HG02852 (cell line): Measurements from ENCODE around the gene POU2F1.
A peak's percentile ranks its signal among the peaks of the same experiment; 100 is the strongest.
"Not testable (repeated sequence)": the region's sequence is repeated elsewhere in the genome, so short reads cannot be mapped to it uniquely, and the experiment has no call there.

Source experiments
- ATAC-seq: cut with Tn5 transposase; IDR thresholded peaks from one replicate; pipeline ENCODE4 v1.9.1; 2021; ENCODE audit warnings: mild to moderate bottlenecking, moderate library complexity; ENCODE audit not compliant: unreplicated experiment

Gene POU2F1

DNA sequence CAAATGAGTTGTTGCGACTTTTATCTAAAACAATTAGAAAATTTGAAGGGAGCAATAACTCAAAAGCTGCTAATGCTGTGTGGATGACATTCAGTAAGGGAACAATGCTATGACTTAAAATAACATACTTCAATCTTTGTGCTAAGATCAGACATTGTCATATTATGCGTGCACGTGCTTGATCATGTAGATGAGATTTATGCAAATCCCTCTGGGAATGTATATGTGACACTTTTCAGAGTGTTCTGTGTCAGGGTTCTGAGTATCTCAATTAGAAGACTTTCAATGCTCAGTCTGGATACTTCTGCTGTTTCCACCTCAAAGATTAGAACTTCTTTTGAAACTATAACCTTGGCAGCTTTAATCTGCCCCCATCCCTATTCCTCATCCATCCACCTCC, 18.6 kb upstream of the POU2F1 start:
- no peak for ATAC-seq

DNA sequence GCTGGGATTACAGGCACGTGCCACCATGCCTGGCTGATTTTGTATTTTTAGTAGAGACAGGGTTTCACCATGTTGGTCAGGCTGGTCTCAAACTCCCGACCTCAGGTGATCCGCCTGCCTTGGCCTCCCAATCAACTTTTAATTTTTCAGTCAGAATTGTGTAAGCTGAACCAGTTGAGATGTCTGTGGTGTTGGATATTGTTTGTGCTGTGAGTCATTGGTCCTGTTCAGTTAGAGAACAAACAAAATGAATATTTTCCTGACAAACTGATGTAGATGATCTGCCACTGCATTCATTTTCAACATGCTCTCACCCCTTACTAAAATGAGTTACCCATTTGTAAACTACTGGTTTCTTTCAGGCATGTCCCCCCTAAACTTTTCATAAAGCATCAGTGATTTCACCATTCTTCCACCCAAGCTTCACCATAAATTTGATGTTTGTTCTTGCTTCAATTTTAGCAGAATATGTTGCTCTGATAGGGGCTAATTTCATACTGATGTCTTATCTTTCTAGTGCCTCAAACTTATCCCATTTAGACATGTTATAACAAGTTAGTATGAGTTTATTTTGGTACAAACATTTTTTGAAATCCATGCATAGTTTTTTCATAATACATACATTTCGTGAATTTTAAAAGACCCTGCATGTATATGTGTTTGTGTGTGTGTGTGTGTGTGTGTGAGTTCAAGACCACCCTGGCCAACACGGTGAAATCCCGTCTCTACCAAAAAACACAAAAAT, 15.2 kb upstream of the POU2F1 start:
- not testable (repeated sequence) for ATAC-seq

DNA sequence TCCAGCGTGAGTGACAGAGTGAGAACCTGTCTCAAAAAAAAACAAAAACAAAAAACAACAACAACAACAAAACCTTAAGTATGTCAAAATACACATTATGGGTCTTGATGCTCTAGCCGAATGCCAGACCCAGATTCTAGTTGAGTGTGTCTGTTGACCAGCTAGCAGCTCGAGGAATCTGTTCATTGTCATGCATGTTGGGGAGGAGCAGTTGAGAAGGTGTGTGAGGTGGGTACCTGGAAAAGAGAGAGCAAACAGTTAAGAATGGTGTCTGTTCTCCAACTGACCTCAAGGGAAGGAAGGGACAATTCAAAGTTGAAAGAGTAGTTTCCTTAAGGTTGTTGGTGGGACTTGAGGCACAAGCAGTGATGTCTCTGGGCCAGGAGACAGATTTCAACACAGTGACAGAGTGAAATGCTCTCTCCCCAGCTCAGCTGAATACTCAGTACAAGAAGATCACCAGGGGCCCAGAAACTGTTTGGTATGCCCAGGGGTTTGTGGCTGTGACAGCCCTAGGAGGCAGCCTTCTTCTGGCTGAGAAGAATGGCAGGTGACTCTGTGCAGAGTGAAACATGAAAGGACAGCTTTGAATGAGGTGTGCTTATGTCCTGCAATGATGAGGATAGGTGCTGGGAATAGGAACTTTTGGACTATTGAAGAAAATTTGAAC, 14.4 kb upstream of the POU2F1 start:
- ATAC-seq, result no peak

DNA sequence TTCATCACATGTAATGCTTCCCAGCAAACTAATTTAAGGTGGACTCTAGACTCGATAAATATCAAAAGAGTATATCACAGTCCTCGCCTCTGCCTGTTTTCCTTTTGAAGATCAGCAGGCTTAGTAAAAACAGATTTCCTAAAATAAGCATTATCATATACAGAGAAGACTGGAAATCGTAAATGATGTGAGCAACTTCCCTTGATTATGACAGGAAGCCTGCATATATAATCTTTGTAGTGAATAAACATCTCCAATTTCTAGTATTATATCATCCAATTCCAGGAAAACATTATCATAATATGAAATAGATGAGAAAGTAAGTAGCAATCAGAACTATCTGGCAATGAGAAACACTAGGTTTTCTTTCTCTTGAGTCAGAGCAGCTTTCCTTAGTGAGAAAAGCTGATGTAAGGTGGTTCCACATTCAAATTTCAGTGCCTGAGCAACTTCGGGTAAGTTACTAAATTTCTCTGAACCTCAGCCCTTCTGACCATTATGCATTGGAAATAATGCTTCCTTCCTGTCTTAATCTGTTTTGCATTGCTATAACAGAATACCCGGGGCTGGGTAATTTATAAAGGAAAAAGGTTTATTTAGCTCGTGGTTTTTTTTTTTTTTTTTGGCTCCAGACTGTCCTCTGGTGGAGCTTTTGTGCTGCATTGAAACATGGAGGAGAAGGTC, 12.6 kb upstream of the POU2F1 start:
- no peak for ATAC-seq

DNA sequence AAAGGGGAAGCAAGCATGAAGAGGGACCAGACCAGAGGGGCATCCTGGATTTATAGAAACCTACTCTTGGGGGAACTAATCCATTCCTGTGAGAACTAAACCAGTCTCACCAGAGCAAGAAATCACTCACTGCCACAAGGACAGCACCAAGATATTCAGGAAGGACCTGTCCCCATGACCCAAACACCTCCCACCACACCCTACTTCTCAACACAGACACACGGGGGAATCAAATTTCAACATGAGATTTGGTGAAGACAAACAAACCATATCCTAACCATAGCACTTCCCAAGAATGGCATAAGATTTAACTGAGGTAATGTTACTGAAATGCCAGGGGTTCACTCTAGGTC, 12.1 kb upstream of the POU2F1 start:
- ATAC-seq, result no peak

DNA sequence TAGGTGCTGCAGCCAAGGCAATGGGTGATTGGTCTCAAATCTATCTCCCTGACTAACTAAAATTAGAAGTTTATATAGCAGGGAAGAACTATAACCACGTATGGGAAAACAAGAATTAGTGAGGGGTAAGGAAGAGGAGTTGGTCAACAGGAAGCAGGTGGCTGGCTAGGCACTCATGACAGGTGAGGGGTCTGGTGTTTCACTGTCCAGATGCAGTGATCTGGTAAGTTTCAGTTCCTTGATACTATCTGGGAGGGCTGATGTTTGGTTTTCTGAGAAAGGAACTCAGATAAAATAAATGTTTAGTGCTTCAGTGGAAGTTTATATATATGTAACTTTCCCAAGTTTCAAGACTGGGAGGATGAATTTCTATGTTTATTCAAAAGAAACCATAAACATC, 11.6 kb upstream of the POU2F1 start:
- ATAC-seq, result no peak

DNA sequence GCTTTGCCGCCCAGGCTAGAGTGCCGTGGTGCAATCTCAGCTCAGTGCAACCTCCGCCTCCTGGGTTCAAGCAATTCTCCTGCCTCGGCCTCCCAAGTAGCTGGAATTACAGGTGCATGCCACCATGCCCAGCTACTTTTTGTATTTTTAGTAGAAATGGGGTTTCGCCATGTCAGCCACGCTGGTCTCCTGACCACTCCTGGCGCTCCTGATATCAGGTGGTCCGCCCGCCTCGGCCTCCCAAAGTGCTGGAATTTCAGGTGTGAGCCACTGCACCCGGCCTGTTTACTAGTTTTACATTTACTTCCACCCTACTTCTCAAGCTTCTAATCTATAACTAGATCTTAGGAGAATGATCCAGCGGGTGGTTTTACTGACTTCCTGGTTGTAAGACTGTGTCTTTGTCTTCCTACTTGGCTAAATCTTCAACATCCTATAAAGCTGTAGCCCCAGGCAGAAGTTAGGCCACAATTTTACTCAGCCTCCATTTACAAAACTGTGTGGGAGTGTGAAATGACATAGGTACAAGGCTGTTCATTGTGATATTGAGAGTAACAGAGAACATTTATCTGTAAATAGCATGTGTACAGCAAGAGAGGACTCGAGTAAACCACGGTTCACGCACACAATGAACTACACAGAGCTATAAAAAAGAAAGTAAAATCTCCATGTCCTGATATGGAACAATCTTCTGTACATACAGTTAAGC, 9.6 kb upstream of the POU2F1 start:
- ATAC-seq, result no peak

DNA sequence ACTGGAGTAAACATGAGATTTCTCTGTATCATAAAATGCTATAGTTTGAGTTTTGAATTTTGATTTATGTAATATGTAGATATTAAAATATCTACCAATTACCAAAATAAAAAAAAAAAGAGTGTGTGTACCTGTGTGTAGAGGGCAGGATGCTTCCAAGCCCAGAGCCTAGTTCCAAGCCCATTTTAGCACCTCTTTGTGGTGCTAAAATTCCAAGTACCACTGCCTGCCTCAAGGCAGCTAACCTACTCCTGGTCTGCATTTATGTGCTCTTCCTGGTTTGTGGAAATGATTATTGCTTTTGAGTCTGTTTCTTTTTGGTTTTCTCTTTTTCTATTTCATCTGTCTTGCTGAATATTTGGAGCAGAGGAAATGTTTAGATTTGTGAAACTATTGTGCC, 8.7 kb upstream of the POU2F1 start:
- ATAC-seq, result no peak

DNA sequence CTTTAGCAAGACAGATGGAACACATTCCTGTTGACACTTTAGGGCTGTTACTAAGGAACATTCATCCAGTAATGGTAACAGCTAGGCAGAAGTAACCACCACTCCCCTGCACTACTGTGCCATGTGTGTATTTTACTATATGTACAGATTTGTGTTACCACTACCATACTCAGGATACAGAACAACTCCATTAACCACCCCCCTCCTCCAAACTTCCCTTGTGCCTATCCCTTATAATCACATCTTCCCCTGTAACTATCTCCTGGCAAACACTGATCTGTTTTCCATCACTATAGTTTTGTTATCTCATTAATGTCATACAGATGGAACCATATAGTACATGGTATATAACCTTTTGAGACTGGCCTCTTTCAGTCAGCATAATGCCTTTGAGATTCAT, 3.9 kb upstream of the POU2F1 start:
- ATAC-seq, result no peak

DNA sequence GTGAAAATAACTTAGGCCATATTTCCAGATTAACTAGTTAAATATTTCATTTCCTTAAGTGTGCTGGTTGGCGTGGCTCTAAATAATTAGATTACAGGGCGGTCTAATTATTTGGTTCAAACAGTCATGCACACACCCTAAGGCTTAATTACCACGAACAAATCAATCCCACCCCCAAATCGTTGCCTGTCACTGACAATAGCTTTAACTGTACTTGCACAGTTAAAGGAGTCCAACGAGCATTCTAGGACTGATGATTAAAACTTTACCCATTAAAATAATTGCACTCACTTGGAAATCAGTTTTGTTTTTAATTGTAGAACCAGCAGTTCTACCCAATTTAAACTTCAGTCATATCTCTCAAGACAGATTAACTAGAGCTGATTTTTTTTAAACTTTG, 1.5 kb upstream of the POU2F1 start:
- no peak for ATAC-seq

DNA sequence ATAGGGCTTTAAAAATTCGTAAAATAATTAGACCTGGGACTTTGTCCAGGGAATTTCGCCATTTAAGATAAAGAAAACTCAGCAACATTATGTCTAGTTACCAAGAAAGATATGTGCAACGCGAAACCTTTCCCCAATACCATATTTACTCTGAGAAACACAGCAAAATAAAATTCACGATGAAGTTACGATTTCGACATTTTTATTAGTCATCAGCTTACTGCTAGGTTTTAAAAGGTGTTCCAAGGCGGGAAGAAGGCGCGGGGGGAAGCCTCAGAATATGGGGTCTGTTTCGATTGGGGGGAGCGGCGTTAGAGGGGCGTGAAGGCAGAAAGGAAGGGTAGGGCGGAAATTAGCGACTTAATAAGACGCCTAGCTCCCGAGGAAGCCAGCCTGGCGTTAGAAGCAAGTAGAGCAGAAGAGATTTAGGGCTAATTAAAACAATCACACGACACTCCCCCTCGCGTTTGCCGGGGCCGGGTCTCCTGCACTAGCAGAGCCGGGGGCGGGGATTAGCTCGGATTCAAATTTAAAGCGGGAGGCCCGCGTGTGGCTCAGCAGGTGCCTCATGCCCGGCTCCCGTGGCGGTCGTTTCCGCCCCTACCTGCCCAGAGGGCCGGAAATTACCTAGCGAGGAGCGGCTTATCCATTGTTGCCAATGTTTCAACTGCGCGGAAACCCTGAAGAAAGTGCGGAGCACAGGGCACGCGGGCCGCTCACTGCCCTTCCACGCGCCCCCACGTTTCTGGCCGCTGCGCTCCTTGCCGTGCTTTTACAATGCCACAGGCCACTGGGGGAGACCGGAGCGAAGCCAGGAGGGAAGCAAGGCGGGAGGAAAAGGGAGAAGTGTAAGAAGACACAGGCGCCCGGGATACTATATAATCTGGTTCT, 795 bp upstream of the POU2F1 start:
- peak; percentile 34 for ATAC-seq

DNA sequence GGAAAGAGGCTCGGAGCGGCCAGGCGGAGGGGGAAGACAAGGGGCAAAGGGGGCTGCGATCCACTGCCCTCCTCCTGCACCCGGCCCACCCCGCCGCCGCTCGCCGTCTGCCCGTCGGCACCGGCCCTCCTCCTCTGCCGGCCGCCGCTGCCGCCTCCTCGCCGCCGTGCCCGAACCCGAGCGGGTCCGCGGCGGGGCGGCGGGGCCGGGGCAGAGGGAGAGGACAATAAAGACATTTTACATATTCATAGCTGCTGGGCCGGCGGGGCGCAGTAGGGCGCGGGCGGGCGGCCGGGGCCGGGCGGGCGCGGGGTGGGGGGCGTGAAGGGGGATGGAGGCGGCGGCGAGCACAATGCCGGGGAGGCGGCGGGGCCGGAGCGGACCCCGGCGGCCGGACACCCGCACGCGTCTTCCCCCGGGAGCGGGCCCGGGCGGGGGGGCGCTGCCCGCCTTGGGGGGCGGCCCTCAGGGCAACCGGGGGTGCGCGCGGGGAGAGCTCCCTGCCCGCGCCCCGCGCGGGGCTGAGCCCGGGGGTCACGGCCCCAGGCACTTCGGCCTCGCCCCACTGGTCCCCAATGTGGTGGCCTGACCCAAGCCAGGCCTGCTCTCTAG, 546 bp downstream of the POU2F1 start:
- ATAC-seq, result peak; percentile 14

DNA sequence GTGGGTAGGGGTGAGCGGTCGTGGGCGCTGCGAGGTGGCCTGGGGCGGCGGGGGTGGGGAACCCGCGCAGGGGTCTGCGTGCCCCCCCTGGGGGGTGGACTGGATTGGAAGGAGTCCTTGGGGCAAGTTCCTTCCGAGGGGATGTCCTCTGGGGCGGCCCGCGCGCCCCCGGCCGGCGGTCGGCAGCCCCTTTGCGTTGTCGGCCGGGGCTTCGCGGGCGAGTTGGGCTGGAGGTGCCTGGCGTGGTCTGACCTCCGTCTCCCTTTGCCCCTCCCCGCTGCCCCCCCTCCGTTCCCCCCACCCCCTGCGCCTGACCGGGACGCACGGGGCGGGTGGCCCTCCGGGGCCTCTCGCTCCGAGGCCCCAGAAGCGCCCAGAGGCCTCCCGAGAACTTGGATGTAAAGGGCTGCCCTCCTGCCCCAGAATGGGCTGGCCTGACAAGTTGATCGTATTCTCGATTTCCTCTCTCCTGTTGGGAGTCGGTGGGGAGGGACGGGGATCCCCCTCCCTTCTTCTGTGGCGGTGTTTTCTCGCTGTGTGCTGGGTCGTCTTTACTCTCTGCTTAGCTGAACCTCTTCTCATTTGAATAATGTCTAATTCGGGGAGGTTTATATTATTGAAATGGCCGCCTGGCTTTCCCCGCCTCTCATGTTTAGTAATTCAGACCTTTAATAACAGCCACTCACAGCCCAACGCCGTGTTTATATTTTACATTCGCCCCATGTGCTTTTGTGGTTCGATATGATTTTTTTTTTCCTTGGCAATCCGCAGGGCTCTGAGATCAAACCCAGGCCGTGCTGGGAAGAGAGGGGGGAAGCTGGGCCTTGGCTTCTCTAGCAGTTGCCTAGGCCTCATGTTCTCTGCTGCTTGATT, 1.3 kb downstream of the POU2F1 start:
- ATAC-seq, result peak; percentile 54

DNA sequence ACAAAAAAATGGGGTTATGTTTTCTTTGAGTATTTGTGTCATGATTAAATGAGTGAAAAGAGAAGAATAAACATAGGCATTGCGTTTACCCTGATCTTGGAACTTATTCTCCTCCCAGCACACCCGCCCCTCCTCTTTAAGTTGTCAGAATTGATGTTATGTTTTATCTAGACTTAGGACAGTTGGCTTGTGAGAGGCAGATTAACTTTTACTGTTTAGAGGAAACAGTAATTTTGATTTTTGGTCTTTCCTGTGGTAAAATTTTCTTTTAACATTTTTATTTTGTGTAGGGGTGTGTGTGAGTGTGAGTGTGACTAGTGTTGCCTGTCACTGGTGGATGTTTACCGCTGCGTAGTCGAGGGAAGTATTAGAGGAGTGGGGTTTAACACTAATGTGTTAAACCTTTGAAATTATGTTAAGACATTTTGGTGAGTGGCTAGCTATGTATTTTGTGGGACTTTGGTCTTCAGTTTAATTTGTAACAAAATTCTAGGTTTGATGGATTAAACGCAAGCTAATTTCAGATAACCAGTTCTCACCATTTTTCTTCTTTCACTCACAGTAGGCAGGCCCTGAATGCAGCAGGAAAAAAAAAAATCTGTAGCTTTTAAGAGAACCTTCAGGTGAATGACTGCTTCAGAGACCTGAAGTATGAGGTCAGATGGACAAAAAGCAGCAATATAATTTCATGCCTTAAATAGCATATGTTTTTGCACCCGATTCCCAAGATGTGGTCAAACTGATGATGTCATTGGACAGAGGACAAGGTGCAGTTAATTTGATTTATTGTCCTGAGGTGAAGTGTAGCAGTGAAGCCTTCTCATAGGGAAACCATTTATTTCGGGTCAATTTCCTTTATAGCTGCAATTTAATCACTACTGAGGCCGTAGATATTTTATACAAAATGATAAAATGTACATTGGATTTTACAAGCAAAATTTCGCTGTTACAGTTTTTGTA, 2.7 kb downstream of the POU2F1 start:
- ATAC-seq, result no peak

DNA sequence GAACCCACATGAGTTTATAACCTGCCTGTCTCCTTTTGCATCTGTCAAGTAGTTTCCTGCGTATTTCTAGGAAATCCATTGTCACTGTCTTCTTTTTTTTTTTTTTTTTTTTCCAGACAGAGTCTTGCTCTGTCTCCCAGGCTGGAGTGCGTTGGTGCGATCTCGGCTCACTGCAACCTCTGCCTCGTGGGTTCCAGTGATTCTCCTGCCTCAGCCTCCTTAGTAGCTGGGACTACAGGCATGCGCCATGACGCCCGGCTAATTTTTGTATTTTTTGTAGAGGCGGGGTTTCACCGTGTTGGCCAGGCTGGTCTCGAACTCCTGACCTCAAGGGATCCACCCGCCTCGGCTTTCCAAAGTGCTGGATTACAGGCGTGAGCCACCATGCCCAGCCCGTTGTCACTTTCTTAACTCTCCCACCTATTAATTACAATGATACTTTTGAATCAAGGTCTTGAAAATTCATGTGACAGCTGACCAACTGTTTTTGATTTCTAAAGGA, 4.1 kb downstream of the POU2F1 start:
- not testable (repeated sequence) for ATAC-seq

DNA sequence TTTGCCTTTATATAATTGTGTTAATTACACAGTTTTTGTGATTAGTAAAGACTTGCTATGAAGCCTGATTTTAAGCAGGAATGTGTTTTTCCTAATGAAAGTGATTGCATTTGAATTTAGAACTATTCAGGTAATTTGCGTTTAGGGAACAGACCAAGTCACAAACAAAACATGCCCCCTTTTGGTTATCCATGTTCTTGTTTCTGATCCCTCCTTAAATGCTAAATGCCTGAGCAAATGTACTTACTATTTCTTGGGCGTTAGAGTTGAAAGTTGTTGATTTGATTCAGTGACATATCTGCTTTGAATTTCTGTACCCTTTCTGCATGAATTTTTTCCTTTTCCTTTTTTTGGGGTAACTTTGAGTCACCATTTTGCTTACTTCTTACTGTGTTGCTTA, 5.2 kb downstream of the POU2F1 start:
- ATAC-seq, result no peak

DNA sequence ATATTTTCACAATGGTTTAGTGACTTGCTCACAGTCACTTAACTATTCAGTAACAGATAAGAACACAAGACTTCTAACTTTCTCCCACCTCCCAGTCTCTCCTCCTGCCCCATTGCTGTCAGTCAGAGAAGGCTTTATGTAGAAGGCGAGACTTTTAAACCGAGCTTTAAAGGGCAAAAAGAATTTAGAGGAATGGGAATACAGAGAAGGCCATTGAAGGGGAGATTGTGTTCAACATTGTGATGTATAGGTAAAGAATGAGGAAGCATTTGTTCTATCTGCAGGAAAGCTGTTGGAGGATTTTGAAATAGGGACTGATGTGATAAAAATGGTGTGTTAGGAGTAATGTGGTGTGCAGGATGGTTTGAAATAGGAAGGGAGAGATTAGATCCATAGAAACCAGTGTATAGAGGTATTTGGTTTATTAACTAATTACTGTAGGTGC, 7.3 kb downstream of the POU2F1 start:
- ATAC-seq, result no peak
